AG10803 (cell line): ENCODE results near the gene ENG.

Source experiments
- DNase-seq: peaks from one replicate; pipeline ENCODE4 v3.0.0; 2010; ENCODE audit warnings: low read depth
- H3K4me3 ChIP-seq: 2 replicates; pipeline ENCODE4 v1.5.1; 2011; ENCODE audit warnings: mild to moderate bottlenecking, low read length, control low read depth
- TF ChIP-seq, protein P1 (sequence below): conservative IDR thresholded peaks from 2 replicates; pipeline ENCODE4 v1.5.1; 2011; ENCODE audit warnings: mild to moderate bottlenecking, low read length, control low read depth, inconsistent platforms

ENG gene

DNA sequence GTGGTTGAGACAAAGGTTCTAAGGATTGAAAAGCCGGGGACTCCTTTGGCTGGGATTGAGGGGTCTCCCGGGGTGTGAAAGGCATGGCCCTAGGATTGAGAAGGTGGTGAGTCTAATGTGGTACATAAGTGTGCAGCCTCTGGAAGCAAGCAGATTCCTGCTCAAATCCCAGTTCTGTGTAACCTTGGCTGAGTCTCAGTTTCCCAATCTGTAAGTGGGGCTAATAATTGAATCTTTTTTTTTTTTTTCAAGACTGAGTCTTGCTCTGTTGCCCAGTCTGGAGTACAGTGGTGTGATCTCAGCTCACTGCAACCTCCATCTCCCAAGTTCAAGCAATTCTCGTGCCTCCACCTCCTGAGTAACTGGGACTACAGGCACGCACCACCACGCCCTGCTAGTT lies 81.9 kb downstream of the ENG start:
- DNase-seq, result no peak
- no peak overlapping the region for H3K4me3 ChIP-seq
- TF ChIP-seq, protein P1, sequence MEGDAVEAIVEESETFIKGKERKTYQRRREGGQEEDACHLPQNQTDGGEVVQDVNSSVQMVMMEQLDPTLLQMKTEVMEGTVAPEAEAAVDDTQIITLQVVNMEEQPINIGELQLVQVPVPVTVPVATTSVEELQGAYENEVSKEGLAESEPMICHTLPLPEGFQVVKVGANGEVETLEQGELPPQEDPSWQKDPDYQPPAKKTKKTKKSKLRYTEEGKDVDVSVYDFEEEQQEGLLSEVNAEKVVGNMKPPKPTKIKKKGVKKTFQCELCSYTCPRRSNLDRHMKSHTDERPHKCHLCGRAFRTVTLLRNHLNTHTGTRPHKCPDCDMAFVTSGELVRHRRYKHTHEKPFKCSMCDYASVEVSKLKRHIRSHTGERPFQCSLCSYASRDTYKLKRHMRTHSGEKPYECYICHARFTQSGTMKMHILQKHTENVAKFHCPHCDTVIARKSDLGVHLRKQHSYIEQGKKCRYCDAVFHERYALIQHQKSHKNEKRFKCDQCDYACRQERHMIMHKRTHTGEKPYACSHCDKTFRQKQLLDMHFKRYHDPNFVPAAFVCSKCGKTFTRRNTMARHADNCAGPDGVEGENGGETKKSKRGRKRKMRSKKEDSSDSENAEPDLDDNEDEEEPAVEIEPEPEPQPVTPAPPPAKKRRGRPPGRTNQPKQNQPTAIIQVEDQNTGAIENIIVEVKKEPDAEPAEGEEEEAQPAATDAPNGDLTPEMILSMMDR, result no peak

DNA sequence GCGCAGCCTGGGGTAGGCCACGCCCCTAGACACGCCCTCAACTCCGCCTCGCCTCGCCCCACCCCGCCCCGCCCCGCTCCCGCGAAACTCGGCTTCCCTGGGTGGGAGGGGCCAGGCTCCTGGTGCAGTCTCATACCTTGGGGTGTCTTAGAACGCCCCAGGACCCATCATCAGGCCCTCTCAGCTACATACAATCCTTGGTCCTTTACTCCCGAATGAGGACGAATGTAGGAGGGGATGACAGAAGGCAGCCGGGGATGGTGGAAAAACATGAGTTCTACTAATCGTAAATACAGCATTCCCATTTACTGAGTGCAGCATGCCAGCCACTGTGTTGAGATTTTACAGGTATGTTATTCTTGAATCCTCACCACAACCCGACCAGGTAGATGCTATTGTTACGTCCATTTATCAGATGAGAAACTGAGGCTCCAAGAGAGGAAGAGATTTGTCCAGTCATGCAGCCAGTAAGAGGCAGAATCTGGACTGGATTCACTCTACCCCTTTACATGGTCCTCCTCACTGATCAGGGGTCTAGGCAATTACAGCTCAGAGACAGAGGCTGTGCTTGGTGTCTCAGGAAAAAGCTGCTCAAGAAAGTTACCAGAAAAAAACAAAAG lies 82.8 kb downstream of the ENG start:
- TF ChIP-seq, protein P1, result no peak

DNA sequence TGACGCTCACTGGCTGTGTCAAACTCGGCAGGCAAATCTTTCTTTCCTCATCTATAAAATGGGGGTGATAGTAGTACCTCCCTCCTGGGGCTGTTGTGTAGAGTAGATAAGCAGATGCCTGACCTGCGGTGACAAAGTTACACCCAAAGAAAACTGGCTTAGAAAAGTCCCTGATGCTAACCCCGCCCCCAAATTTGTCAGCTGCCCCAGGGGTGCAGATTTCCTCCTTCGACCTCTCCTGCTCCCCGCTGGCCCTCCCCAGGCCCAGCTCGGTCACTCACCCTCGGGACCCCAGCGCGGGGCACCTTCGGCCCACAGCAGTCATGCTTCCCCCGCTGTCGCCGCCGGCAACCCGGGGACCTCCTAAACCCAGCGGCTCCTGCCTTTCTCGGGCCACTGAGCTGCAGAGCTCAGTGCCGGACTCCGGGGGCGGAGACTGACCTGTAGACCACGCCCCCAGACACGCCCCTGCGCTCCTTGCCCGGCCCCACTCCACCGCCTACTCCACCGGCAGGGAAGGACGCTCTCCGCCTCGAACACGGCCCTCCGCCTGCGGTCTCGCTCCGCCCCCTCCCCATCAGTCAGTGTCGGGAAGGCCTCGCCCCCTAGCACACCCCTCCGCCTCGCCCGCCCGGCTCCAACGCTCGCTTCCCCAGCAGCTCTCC lies 83.4 kb downstream of the ENG start:
- TF ChIP-seq, protein P1, result no peak
- peak; percentile 94 for DNase-seq
- peak overlapping the region; percentile 56 for H3K4me3 ChIP-seq

More for the DNA sequence above, 82.8 kb downstream of the ENG start:
- no peak for DNase-seq
- peak overlapping the region; percentile 56 for H3K4me3 ChIP-seq

DNA sequence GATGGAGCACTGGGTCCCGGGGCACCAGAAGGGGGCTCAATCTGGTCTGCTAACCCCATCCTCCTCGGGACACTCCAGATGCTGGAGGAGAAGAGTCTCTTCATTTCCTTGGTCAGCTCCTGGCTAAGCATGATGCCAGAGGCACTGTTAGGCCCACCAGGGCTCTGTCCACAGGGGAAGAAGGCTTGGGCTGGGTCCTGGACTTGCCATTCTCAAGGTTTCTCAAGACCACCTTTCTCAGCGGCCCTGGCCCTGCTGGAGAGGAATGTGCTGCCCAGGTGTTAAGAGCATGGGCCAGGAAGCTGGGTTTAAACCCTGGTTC lies 83.9 kb downstream of the ENG start:
- no peak for DNase-seq
- TF ChIP-seq, protein P1, result no peak
- no peak overlapping the region for H3K4me3 ChIP-seq

DNA sequence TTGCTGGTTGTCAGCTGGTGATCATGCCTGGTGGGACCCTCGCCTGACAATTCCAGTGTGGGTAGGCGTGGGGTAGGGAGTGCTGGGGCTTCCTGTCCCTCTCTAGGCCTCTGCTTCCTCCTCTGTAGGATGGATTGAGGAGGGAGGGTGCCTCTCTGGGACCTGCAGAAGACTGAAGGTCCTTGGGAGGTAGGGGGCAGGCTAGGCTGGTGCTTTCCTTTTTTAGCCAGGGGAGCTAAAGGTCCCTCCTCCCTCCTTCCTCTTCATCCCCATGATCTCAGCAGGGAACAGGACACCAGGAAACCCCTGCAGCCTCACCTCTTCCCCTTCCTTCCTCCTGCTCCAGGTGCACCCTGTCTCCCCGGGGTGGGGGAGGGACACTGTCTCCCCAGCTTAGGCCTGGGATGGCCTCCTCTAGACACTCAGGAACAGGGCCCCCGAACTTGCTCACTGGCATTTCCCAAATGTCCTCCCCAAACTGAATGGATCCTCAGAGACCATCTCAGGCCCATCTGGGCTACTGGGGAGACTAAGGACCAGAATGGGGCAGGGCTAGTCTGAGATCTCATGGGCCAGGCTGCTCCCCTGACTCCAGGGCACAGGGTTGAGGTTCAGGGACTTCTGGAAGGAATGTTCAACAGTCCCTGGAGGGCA lies 84.4 kb downstream of the ENG start:
- TF ChIP-seq, protein P1, result no peak
- no peak for DNase-seq
- no peak overlapping the region for H3K4me3 ChIP-seq

DNA sequence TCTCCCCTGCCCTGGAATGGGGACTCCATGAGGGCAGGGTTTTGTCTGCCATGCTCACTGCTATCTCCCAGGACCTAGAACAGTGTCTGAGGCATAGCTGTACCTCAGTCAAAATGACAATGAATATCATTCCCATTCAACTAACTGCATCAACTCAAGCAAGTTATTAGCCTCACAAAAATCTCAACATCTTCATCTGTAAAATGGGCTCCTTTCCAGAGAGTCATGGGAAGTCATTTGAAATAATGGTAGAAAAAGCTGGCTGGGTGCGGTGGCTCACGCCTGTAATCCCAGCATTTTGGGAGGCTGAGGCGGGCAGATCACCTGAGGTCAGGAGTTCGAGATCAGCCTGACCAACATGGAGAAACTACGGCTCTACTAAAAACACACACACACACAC lies 85.4 kb downstream of the ENG start:
- TF ChIP-seq, protein P1, result no peak
- no peak for DNase-seq

DNA sequence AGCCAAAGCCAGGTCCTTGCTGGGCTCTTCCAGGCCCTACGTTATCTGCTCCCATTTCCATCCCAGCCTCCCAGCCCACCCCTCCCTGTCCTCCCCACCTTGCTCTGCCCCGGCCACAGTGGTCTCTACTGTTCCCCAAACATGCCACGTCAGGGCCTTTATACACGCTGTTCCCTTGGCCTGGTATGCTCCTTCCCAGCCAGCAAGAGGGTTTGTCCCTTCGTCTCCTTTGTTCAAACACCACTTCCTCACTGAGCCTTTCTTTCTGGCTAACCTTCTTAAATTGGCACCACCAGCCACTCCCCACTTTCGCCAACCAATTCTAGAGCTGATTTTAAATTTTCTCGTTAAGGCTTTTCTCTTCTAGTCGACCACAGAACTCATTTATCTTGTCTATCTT lies 85.8 kb downstream of the ENG start:
- TF ChIP-seq, protein P1, result no peak
- H3K4me3 ChIP-seq, result no peak overlapping the region
- DNase-seq, result no peak

More for the DNA sequence above, 85.4 kb downstream of the ENG start:
- no peak overlapping the region for H3K4me3 ChIP-seq
